Measurements from ENCODE around the gene TYROBP. TPM values are rescaled to one million over a fixed set of nuclear protein-coding genes. Genes with fewer than 3 reads are reported as not detected.

TYROBP gene
- total and polyA plus RNA-seq, 7 donors: 71.5 to 211 (median 125) TPM

DNA sequence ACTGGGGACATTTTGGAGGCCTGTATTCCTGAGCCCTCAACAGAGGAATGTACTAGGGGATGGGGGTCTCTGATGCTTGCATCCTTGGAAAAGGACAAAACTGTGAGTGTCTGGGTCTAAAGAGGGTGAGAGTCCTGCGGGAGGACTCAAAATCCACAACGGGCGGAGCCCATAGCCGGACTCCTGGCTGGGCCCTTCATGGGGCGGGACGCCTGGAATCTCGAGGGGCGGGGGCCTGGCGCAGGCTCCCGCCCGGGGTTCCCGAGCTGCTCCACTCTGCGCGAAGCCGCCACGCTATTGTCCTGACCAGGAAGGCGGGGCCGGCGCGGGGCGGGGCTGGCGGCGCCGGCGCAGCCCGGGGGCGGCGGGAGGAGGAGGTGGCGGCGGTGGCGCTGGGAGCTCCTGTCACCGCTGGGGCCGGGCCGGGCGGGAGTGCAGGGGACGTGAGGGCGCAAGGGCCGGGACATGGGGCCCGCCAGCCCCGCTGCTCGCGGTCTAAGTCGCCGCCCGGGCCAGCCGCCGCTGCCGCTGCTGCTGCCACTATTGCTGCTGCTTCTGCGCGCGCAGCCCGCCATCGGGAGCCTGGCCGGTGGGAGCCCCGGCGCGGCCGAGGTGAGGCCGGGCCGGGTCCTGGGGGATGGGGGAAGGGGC is 39.8 kb downstream of the TYROBP start, which contains the start of gene APLP1:
Gene APLP1, plus strand, starts transcription at position 403 of the 651 bp plus-strand sequence. Its CDS starts 63 bp downstream, at position 466.
- Histone ChIP-seq H3K4me1 (peaks cover 0 to 28% (median 22%) of the 10 kb centered on the region in 4 donors), H3K36me3 (no peaks in the 10 kb centered on the region), H3K4me3 (peak within 1 kb of the TSS; percentile 8 to 56 (median 48)), H3K9me3 (no peaks in the 10 kb centered on the region), H3K27me3 (peaks cover 0 to 62% (median 28%) of the 10 kb centered on the region in 3 donors), H3K27ac (no peak within 1 kb of the TSS)
- TF ChIP-seq POLR2A (IDR thresholded peaks at IDR 0.05) (no peak), EP300 (IDR thresholded peaks at IDR 0.05) (no peak), POLR2AphosphoS5 (IDR thresholded peaks at IDR 0.05) (no peak), CTCF (IDR thresholded peaks at IDR 0.05) (no peak)
- peak; percentile 79 for DNase-seq
- WGBS, 2 donors: 0 to 1% methylated on average over 60 of the region's 60 CpGs
- intact Hi-C loops (cut with DNase I): no loop called here

GRCh38 chr19:35863018-35863417 is 45.1 kb downstream of the TYROBP start:
- DNase-seq: no peak
- no peaks in the 10 kb centered on the region for H3K36me3 ChIP-seq
- no peaks in the 10 kb centered on the region for H3K9me3 ChIP-seq
- no peak overlapping the region for H3K4me3 ChIP-seq
- TF ChIP-seq POLR2A (IDR thresholded peaks at IDR 0.05) (no peak), POLR2AphosphoS5 (IDR thresholded peaks at IDR 0.05) (no peak), CTCF (IDR thresholded peaks at IDR 0.05) (no peak), EP300 (IDR thresholded peaks at IDR 0.05) (no peak)
- H3K27ac ChIP-seq: no peak overlapping the region
- H3K27me3 ChIP-seq: peaks cover 11 to 63% (median 26%) of the 10 kb centered on the region in 3 donors
- intact Hi-C loops (cut with DNase I): no loop called here
- 81 to 89% methylated on average over 5 of the region's 5 CpGs for WGBS, 2 donors
- peaks cover 0 to 2% (median under 1%) of the 10 kb centered on the region in 4 donors for H3K4me1 ChIP-seq

- H3K27me3 ChIP-seq: peaks cover 11 to 66% (median 31%) of the 10 kb centered on the region in 3 donors
- intact Hi-C loops (cut with DNase I): no loop called here
- H3K27ac ChIP-seq: no peak overlapping the region
- no peak for DNase-seq
- WGBS, 2 donors: 66 to 83% methylated on average over 14 of the region's 14 CpGs
- no peaks in the 10 kb centered on the region for H3K9me3 ChIP-seq
- TF ChIP-seq EP300 (IDR thresholded peaks at IDR 0.05) (no peak), POLR2A (IDR thresholded peaks at IDR 0.05) (no peak), POLR2AphosphoS5 (IDR thresholded peaks at IDR 0.05) (no peak), CTCF (IDR thresholded peaks at IDR 0.05) (no peak)
- no peak overlapping the region for H3K4me3 ChIP-seq
- H3K4me1 ChIP-seq: no peaks in the 10 kb centered on the region
- no peaks in the 10 kb centered on the region for H3K36me3 ChIP-seq
These were observed 45.6 kb downstream of the TYROBP start for GRCh38 chr19:35862528-35862927.

DNA sequence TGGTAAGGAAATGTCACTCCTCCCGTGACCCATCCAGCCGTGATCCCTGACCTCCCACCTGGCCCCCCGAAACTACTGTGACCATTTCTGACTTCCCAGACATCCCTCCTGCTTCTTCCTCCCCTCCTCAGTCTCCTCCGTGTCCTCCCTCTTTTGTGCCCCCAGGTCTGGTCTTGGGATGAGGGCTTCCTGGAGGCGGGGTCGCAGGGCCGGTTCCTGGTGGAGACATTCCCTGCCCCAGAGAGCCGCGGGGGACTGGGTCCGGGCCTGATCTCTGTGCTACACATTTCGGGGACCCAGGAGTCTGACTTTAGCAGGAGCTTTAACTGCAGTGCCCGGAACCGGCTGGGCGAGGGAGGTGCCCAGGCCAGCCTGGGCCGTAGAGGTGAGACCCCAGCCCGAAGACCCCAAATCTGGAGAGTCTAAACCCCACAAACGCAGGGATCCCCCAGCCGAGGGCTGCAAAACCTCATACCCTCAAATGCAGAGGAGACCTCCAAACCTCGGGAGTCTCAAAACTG is 46.4 kb downstream of the TYROBP start:
- peaks cover 0 to 7% (median 6%) of the 10 kb centered on the region in 4 donors for H3K4me1 ChIP-seq
- TF ChIP-seq POLR2A (IDR thresholded peaks at IDR 0.05): no peak
- no peak for TF ChIP-seq EP300 (IDR thresholded peaks at IDR 0.05)
- TF ChIP-seq CTCF (IDR thresholded peaks at IDR 0.05): no peak
- no peak for TF ChIP-seq POLR2AphosphoS5 (IDR thresholded peaks at IDR 0.05)
- H3K27me3 ChIP-seq: peaks cover 11 to 75% (median 39%) of the 10 kb centered on the region in 3 donors
- intact Hi-C loops (cut with DNase I): no loop called here
- no peak for DNase-seq
- no peak overlapping the region for H3K27ac ChIP-seq
- no peaks in the 10 kb centered on the region for H3K9me3 ChIP-seq
- no peak overlapping the region for H3K4me3 ChIP-seq
- no peaks in the 10 kb centered on the region for H3K36me3 ChIP-seq
- 45 to 52% methylated on average over 19 of the region's 19 CpGs for WGBS, 2 donors
